LNCAP (cell line): ENCODE data around the gene USP53.

Experiments used
- TF ChIP-seq, protein P1 (sequence below): fragments of 450-650 bp; IDR thresholded peaks from 2 replicates; pipeline ENCODE4 v1.5.1; 2017; ENCODE audit warnings: mild to moderate bottlenecking

USP53 gene

DNA sequence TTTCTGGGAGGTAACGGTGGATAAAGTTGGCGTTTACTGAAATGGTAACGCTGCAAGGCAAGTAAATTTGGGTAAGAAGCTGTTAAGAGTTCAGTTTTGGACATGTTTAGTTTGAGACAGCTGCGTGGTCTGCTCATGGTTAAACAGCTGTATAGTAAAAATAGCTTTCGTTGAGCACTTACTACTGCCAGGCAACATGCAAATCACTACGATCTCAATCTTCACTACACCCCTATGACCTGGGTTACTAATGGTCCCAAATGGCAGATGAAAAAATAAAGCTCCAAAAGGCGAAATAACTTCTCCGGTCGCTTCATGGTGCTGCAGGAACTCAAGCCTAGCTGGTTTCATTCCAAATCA is 87.2 kb downstream of the USP53 start:
- TF ChIP-seq, protein P1, sequence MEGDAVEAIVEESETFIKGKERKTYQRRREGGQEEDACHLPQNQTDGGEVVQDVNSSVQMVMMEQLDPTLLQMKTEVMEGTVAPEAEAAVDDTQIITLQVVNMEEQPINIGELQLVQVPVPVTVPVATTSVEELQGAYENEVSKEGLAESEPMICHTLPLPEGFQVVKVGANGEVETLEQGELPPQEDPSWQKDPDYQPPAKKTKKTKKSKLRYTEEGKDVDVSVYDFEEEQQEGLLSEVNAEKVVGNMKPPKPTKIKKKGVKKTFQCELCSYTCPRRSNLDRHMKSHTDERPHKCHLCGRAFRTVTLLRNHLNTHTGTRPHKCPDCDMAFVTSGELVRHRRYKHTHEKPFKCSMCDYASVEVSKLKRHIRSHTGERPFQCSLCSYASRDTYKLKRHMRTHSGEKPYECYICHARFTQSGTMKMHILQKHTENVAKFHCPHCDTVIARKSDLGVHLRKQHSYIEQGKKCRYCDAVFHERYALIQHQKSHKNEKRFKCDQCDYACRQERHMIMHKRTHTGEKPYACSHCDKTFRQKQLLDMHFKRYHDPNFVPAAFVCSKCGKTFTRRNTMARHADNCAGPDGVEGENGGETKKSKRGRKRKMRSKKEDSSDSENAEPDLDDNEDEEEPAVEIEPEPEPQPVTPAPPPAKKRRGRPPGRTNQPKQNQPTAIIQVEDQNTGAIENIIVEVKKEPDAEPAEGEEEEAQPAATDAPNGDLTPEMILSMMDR: no peak

DNA sequence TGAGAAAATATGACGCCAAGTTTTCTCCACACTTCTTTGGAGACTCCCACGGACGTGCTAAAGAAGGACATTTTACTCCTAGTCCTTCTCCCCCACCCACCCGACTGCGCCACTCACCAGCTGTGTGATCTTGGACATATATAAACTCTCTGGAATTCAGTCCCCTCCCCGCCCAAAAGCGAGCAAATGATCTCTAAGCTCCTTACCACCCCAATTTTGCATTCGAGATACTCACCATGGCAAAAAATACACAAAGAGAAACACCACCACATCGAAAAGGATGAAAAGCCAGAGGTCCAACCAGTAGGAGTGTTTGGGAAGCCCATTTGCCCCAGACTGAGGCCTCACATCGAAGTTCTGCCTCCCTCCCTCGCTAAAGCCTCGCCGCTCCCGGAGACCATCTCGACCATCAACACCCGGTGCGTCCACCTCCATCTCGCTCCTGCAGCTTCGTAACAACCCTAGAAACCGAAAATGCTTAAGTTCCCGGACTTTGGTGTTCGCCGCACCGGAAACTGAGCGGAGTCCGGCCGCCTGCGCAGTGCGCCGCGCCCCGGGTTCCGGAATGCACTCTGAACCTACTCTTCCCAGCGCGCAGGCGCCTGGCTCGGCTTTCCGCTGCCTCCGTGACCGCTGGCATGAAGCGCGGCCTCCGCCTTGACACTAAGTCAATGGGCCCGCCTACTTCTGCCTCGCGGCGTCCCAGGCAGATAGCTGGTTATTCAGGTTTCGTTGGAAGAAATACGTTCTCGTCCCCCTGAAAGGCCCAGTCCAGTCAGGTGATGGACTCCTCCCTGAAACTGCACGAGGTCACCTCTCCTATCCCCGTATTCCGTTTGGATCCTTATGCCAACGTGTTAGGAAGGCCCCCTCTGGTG is 87.8 kb downstream of the USP53 start:
- TF ChIP-seq, protein P1: no peak

DNA sequence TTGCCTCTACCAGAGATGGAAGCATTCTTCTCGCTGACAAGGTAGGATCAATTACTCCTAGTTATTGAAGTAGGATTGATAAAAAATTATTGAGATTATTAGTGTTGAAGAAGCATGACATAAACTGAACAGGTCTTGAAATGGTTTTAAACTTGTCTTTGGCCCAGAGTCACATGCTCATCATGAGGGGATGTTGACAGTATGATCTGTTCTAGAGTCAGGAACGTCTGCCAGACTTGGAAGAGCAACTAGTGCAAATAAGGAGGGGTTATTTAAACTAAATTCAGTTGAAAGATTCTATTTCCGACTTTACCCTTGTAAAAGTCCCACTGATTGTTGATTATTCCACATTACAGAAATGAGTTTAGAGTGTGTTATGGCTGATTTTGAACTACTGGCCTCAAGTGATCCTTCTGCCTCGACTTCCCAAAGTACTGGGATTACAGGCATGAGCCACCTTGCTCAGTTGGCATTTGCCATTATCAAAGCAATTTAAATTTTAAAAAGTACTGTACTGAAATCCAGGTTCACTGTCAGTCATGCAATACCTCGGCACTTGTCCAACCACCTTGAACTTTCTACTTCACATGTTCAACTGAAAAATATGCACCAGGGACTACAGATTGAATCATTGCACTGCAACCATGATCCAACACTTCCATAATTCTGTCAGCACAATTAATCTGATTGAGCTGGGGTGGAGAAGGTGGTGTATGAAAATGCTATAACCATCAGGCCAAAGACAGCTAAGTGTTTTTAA is 89.7 kb downstream of the USP53 start:
- TF ChIP-seq, protein P1: no peak

DNA sequence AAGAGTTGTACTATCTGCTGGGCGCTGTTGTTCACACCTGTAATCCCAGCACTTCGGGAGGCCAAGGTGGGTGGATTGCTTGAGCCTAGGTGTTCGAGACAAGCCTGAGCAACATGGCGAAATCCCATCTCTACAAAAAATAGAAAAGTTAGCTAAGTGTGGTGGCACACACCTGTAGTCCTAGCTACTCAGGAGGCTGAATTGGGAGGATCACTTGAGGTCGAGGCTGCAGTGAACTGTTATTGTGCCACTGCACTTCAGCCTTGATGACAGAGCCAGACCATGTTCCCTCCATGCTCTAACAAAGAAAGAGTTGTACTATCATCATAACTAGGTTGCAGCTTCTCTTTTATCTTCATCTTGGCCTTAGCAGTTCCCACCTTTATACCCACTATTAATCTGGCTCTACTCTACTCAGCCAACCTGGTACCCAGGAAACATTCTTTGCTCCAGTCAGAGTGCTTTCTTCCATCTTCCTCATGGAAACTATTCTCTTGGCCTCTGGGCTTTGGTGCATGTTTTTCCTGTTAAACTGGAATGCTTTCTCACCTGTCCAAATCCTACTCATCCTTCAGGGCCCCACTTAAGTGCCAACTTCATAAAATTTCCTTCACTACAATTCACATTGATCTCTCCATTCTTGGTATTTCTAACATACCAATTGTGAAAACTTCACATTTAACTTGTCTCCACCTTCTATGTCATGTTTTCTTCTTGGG is 91.2 kb downstream of the USP53 start:
- TF ChIP-seq, protein P1: no peak

DNA sequence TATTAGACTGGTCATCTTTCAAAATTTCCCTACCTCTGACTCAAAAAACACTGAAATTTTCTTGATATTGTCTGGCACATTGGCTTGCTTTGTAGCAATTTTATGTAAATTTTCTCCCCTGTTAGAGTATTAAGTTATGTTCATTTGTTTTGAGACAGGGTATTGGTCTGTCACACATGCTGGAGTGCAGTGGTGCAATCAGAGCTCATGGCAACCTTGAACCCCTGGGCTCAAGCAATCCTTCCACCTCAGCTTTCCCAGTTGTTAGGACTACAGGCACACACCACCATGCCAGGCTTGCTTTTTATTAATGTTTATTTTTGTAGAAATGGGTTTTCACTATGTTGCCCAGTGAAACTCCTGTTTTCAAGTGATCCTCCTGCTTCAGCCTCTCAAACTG is 91.9 kb downstream of the USP53 start:
- TF ChIP-seq, protein P1: no peak

DNA sequence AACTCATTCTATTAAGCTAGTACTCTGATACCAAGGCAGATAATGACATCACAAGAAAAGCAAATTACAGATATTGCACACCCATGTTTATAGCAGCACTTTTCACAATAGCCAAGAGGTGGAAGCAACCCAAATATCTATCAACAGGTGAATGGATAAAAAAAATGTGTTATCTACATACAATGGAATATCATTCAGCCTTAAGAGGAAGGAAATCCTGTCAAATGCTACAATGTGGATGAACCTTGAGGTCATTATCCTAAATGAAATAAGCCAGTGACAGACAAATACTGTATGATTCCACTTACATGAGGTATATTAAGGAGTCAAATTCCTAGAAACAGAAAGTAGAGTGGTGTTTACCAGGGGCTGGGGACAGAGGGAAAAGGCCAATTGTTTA is 95.1 kb downstream of the USP53 start:
- TF ChIP-seq, protein P1: no peak

DNA sequence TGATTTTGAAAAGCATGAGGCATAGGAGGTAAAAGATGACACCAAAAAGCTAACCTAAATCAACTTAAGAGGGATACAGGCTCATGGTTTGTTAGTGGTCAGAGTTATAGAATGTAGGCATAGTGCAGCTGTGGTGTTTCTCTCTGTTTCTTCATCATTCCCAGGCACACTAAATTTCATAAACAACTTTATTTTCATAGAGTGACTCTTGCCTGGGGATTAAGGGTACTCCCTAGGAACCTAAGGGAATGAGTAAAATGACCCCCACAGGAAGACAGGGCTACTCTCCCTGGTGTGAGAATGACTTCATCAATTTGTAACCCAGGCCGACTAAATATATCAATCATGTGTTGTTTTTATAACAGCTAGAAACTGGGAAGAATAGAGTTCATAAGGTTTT is 98.3 kb downstream of the USP53 start:
- TF ChIP-seq, protein P1: no peak
